HG03060 (cell line): ENCODE data around the gene NCL.
"Not testable (repeated sequence)": the region's sequence is repeated elsewhere in the genome, so short reads cannot be mapped to it uniquely, and the experiment has no call there.

Experiments
- ATAC-seq: cut with Tn5 transposase; IDR thresholded peaks from one replicate; pipeline ENCODE4 v1.9.1; 2021; ENCODE audit warnings: low read depth, moderate number of reproducible peaks; ENCODE audit not compliant: unreplicated experiment

The NCL gene

GRCh38 chr2:231436957-231437356, 27.3 kb downstream of the NCL start:
- no peak for ATAC-seq

GRCh38 chr2:231433990-231434389, 30.3 kb downstream of the NCL start:
- ATAC-seq: no peak

GRCh38 chr2:231431606-231432005, 32.7 kb downstream of the NCL start:
- ATAC-seq: no peak

GRCh38 chr2:231430437-231430836, 33.8 kb downstream of the NCL start:
- ATAC-seq: not testable (repeated sequence)

- no peak for ATAC-seq
These were observed 34.4 kb downstream of the NCL start for GRCh38 chr2:231429901-231430300.

GRCh38 chr2:231429152-231429551, 35.1 kb downstream of the NCL start:
- no peak for ATAC-seq

- no peak for ATAC-seq
These were observed 37.2 kb downstream of the NCL start for GRCh38 chr2:231427116-231427515.

- no peak for ATAC-seq
These were observed 38.2 kb downstream of the NCL start for GRCh38 chr2:231425811-231426703.

- ATAC-seq: no peak
These were observed 38.9 kb downstream of the NCL start for GRCh38 chr2:231425291-231425810.

- ATAC-seq: no peak
These were observed 41.1 kb downstream of the NCL start for GRCh38 chr2:231423176-231423575.

- no peak for ATAC-seq
These were observed 42.2 kb downstream of the NCL start for GRCh38 chr2:231422056-231422455.

GRCh38 chr2:231421051-231421580, 43.2 kb downstream of the NCL start:
- no peak for ATAC-seq

- no peak for ATAC-seq
These were observed 45.3 kb downstream of the NCL start for GRCh38 chr2:231418820-231419640.

- ATAC-seq: no peak
These were observed 49.3 kb downstream of the NCL start for GRCh38 chr2:231415029-231415428.

GRCh38 chr2:231413921-231414476, 50.3 kb downstream of the NCL start:
- ATAC-seq: no peak

- ATAC-seq: no peak
These were observed 50.8 kb downstream of the NCL start for GRCh38 chr2:231413456-231413855.

GRCh38 chr2:231412618-231412963, 51.7 kb downstream of the NCL start:
- no peak for ATAC-seq

- ATAC-seq: peak; percentile 66
These were observed 52.3 kb downstream of the NCL start for GRCh38 chr2:231411831-231412617.

- no peak for ATAC-seq
These were observed 53.0 kb downstream of the NCL start for GRCh38 chr2:231411237-231411636.
